ENCODE measurements around the gene SYCP2L.

The SYCP2L gene

GRCh38 chr6:10979603-10980002, 92.8 kb downstream of the SYCP2L start:
- TF ChIP-seq TAF1 (IDR thresholded peaks at IDR 0.05; ENCODE audit: borderline replicate concordance, insufficient read depth, low read length): no peak
- TF ChIP-seq REST (IDR thresholded peaks at IDR 0.05; ENCODE audit: insufficient read depth in 1 of 2, low read depth in 2 of 2, low read length in 2 of 2): no peak
- no peak for TF ChIP-seq SIN3A (IDR thresholded peaks at IDR 0.05; ENCODE audit: borderline replicate concordance, insufficient read depth, low read length)
- TF ChIP-seq POLR2AphosphoS5 (IDR thresholded peaks at IDR 0.05; ENCODE audit: low read depth, low read length): no peak
- no peak for TF ChIP-seq FOXP2 (optimal IDR thresholded peaks at IDR 0.05; ENCODE audit: borderline replicate concordance, extremely low read depth, extremely low read length, insufficient read depth)

- TF ChIP-seq REST (IDR thresholded peaks at IDR 0.05; ENCODE audit: insufficient read depth in 1 of 2, low read depth in 2 of 2, low read length in 2 of 2): no peak
- no peak for TF ChIP-seq FOXP2 (optimal IDR thresholded peaks at IDR 0.05; ENCODE audit: borderline replicate concordance, extremely low read depth, extremely low read length, insufficient read depth)
- no peak for TF ChIP-seq SIN3A (IDR thresholded peaks at IDR 0.05; ENCODE audit: borderline replicate concordance, insufficient read depth, low read length)
- no peak for TF ChIP-seq TAF1 (IDR thresholded peaks at IDR 0.05; ENCODE audit: borderline replicate concordance, insufficient read depth, low read length)
- no peak for TF ChIP-seq POLR2AphosphoS5 (IDR thresholded peaks at IDR 0.05; ENCODE audit: low read depth, low read length)
Measured at GRCh38 chr6:10981409-10981808, 94.6 kb downstream of the SYCP2L start.

- TF ChIP-seq SIN3A (IDR thresholded peaks at IDR 0.05; ENCODE audit: borderline replicate concordance, insufficient read depth, low read length) (no peak), FOXP2 (optimal IDR thresholded peaks at IDR 0.05; ENCODE audit: borderline replicate concordance, extremely low read depth, extremely low read length, insufficient read depth) (no peak)
Measured at GRCh38 chr6:10989587-10989986, 102.7 kb downstream of the SYCP2L start.

GRCh38 chr6:10991115-10991514, 104.3 kb downstream of the SYCP2L start:
- TF ChIP-seq FOXP2 (optimal IDR thresholded peaks at IDR 0.05; ENCODE audit: borderline replicate concordance, extremely low read depth, extremely low read length, insufficient read depth) (no peak), REST (IDR thresholded peaks at IDR 0.05; ENCODE audit: insufficient read depth in 1 of 2, low read depth in 2 of 2, low read length in 2 of 2) (no peak), SIN3A (IDR thresholded peaks at IDR 0.05; ENCODE audit: borderline replicate concordance, insufficient read depth, low read length) (no peak), TAF1 (IDR thresholded peaks at IDR 0.05; ENCODE audit: borderline replicate concordance, insufficient read depth, low read length) (no peak), POLR2AphosphoS5 (IDR thresholded peaks at IDR 0.05; ENCODE audit: low read depth, low read length) (no peak)

- TF ChIP-seq FOXP2 (optimal IDR thresholded peaks at IDR 0.05; ENCODE audit: borderline replicate concordance, extremely low read depth, extremely low read length, insufficient read depth) (no peak), POLR2AphosphoS5 (IDR thresholded peaks at IDR 0.05; ENCODE audit: low read depth, low read length) (no peak)
Measured at GRCh38 chr6:10993896-10994295, 107.0 kb downstream of the SYCP2L start.

GRCh38 chr6:10995114-10995707, 108.4 kb downstream of the SYCP2L start:
- no peak for TF ChIP-seq SIN3A (IDR thresholded peaks at IDR 0.05; ENCODE audit: borderline replicate concordance, insufficient read depth, low read length)
- TF ChIP-seq TAF1 (IDR thresholded peaks at IDR 0.05; ENCODE audit: borderline replicate concordance, insufficient read depth, low read length): no peak
- TF ChIP-seq POLR2AphosphoS5 (IDR thresholded peaks at IDR 0.05; ENCODE audit: low read depth, low read length): no peak
- TF ChIP-seq FOXP2 (optimal IDR thresholded peaks at IDR 0.05; ENCODE audit: borderline replicate concordance, extremely low read depth, extremely low read length, insufficient read depth): no peak
- TF ChIP-seq REST (IDR thresholded peaks at IDR 0.05; ENCODE audit: insufficient read depth in 1 of 2, low read depth in 2 of 2, low read length in 2 of 2): no peak

Data from PFSK-1 (cell line).